ENCODE results near the gene LSAMP.

DNA sequence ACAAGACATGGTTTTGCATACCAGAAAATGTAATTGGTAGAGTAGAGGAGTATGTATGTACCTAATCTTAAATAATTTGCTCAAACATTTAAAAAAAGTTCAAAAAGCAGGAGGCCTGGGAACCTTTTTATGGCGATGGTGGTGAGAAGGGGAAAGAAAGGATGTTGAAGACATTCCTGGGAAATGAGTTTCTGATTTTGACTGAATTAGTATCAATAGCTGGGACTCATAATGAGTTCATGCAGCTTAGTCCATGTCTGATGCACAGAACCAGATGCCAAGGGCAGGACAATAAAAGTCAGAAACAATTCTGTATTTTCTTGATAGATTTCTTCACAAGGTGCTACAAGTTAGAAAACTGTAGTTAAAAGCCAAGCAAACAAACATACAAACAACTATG is 426.6 kb downstream of the LSAMP start:
- TF ChIP-seq, protein P1, sequence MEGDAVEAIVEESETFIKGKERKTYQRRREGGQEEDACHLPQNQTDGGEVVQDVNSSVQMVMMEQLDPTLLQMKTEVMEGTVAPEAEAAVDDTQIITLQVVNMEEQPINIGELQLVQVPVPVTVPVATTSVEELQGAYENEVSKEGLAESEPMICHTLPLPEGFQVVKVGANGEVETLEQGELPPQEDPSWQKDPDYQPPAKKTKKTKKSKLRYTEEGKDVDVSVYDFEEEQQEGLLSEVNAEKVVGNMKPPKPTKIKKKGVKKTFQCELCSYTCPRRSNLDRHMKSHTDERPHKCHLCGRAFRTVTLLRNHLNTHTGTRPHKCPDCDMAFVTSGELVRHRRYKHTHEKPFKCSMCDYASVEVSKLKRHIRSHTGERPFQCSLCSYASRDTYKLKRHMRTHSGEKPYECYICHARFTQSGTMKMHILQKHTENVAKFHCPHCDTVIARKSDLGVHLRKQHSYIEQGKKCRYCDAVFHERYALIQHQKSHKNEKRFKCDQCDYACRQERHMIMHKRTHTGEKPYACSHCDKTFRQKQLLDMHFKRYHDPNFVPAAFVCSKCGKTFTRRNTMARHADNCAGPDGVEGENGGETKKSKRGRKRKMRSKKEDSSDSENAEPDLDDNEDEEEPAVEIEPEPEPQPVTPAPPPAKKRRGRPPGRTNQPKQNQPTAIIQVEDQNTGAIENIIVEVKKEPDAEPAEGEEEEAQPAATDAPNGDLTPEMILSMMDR (IDR thresholded peaks at IDR 0.05) = no peak
- no peak for TF ChIP-seq EZH2 (IDR thresholded peaks at IDR 0.05; ENCODE audit: borderline replicate concordance, insufficient read depth, low read depth, low read length, poor library complexity, severe bottlenecking)
